Astrocyte (in vitro differentiated cells and primary cell): ENCODE data around the gene ZNF280C. TPM values are rescaled to one million over a fixed set of nuclear protein-coding genes. Genes with fewer than 3 reads are reported as not detected.

Source experiments
- DNase-seq: peaks from one replicate; pipeline ENCODE4 v3.0.0-alpha.2; 2010; ENCODE audit warnings: low read depth
- FAIRE-seq: peaks from 2 replicates; lab custom pipeline; 2011; peaks lifted over from hg19 to GRCh38; lab: Jason Lieb, UNC
- H2AFZ ChIP-seq: 2 replicates; pipeline ENCODE4 v1.6.0; 2012; ENCODE audit warnings: low read depth, low read length, inconsistent platforms
- H3K27ac ChIP-seq: 2 replicates; pipeline ENCODE4 v1.5.1; 2011; ENCODE audit warnings: low read depth, low read length, inconsistent platforms
- H3K27me3 ChIP-seq: 2 replicates; pipeline ENCODE4 v1.6.0; 2011; ENCODE audit warnings: low read length, inconsistent platforms; ENCODE audit not compliant: insufficient read depth
- H3K36me3 ChIP-seq: 2 replicates; pipeline ENCODE4 v1.5.1; 2011; ENCODE audit warnings: low read length, inconsistent platforms; ENCODE audit not compliant: insufficient read depth
- H3K4me1 ChIP-seq: 2 replicates; pipeline ENCODE4 v1.5.1; 2011; ENCODE audit warnings: low read length, inconsistent platforms; ENCODE audit not compliant: insufficient read depth
- H3K4me2 ChIP-seq: 2 replicates; pipeline ENCODE4 v1.6.0; 2012; ENCODE audit warnings: low read length, inconsistent platforms
- H3K4me3 ChIP-seq: 2 replicates; pipeline ENCODE4 v1.5.1; 2011; ENCODE audit warnings: low read depth, mild to moderate bottlenecking, low read length, inconsistent platforms; ENCODE audit not compliant: insufficient read depth
- H3K79me2 ChIP-seq: 2 replicates; pipeline ENCODE4 v1.6.0; 2012; ENCODE audit warnings: mild to moderate bottlenecking, low read length, inconsistent platforms; ENCODE audit not compliant: insufficient read depth
- H3K9ac ChIP-seq: 2 replicates; pipeline ENCODE4 v1.6.0; 2012; ENCODE audit warnings: mild to moderate bottlenecking, low read length, inconsistent platforms
- H3K9me3 ChIP-seq: 2 replicates; pipeline ENCODE4 v1.5.1; 2012; ENCODE audit warnings: low read depth, mild to moderate bottlenecking, low read length, inconsistent platforms; ENCODE audit not compliant: insufficient read depth
- H4K20me1 ChIP-seq: 2 replicates; pipeline ENCODE4 v1.6.0; 2012; ENCODE audit warnings: low read length, inconsistent platforms; ENCODE audit not compliant: insufficient read depth
- H3K27ac Mint-ChIP-seq: one replicate; pipeline ENCODE4 v1.8.0; 2021; ENCODE audit warnings: mild to moderate bottlenecking, mixed read lengths; ENCODE audit not compliant: unreplicated experiment
- H3K27me3 Mint-ChIP-seq: one replicate; pipeline ENCODE4 v1.8.0; 2021; ENCODE audit warnings: low read depth, mixed read lengths; ENCODE audit not compliant: unreplicated experiment
- H3K36me3 Mint-ChIP-seq: one replicate; pipeline ENCODE4 v1.8.0; 2021; ENCODE audit warnings: low read depth, mixed read lengths; ENCODE audit not compliant: unreplicated experiment
- H3K4me1 Mint-ChIP-seq: one replicate; pipeline ENCODE4 v1.8.0; 2021; ENCODE audit warnings: low read depth, mixed read lengths; ENCODE audit not compliant: unreplicated experiment
- H3K4me3 Mint-ChIP-seq: one replicate; pipeline ENCODE4 v1.8.0; 2021; ENCODE audit warnings: mild to moderate bottlenecking, moderate library complexity, mixed read lengths; ENCODE audit not compliant: unreplicated experiment
- H3K9me3 Mint-ChIP-seq: one replicate; pipeline ENCODE4 v1.8.0; 2021; ENCODE audit warnings: mild to moderate bottlenecking, mixed read lengths; ENCODE audit not compliant: unreplicated experiment
- EZH2 ChIP-seq: IDR thresholded peaks from 2 replicates; pipeline ENCODE4 v1.6.1; 2012; ENCODE audit warnings: mild to moderate bottlenecking, low read length, inconsistent platforms; ENCODE audit not compliant: insufficient read depth
- total RNA-seq: library from RNA; stranded (reverse); gene quantifications from 2 replicates; pipeline ENCODE4 v1.2.1, GENCODE V29; 2021
- TF ChIP-seq, protein P1 (sequence below): IDR thresholded peaks from 2 replicates; pipeline ENCODE4 v1.5.1; 2011; ENCODE audit warnings: low read depth, mild to moderate bottlenecking, inconsistent platforms, low read length, moderate library complexity; ENCODE audit not compliant: insufficient read depth

The ZNF280C gene
- total RNA-seq, 1 donor from 2014 or later: 7.8 TPM

DNA sequence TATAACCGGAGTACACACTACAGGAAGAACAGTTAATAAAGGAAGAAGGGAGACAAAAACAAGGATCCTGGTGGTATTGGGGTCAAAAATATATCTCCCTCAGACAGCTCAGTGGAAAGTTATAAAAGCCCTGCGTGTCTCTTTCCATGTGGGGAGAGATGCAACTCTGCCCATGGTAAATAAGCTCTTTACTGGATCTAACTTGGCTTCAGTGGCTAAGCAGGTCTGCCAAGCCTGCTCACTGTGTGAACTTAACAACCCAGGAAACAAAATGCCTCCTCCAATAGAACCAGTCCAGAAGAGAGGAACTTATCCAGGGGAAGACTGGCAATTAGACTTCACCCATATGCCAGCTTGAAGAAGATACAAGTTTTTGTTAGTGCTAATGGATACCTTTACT lies 17.0 kb upstream of the ZNF280C start:
- Histone ChIP-seq H3K27ac (no peak overlapping the region), H3K4me2 (no peak overlapping the region), H3K9me3 (no peaks in the 10 kb centered on the region), H2AFZ (no peak overlapping the region), H4K20me1 (no peaks in the 10 kb centered on the region), H3K4me3 (no peak overlapping the region), H3K36me3 (no peaks in the 10 kb centered on the region), H3K27me3 (no peaks in the 10 kb centered on the region), H3K4me1 (no peaks in the 10 kb centered on the region), H3K79me2 (no peaks in the 10 kb centered on the region), H3K9ac (no peak overlapping the region)
- H3K4me1 Mint-ChIP-seq: no peaks in the 10 kb centered on the region
- H3K4me3 Mint-ChIP-seq: no peak overlapping the region
- no peaks in the 10 kb centered on the region for H3K9me3 Mint-ChIP-seq
- TF ChIP-seq EZH2: no peak
- TF ChIP-seq, protein P1, sequence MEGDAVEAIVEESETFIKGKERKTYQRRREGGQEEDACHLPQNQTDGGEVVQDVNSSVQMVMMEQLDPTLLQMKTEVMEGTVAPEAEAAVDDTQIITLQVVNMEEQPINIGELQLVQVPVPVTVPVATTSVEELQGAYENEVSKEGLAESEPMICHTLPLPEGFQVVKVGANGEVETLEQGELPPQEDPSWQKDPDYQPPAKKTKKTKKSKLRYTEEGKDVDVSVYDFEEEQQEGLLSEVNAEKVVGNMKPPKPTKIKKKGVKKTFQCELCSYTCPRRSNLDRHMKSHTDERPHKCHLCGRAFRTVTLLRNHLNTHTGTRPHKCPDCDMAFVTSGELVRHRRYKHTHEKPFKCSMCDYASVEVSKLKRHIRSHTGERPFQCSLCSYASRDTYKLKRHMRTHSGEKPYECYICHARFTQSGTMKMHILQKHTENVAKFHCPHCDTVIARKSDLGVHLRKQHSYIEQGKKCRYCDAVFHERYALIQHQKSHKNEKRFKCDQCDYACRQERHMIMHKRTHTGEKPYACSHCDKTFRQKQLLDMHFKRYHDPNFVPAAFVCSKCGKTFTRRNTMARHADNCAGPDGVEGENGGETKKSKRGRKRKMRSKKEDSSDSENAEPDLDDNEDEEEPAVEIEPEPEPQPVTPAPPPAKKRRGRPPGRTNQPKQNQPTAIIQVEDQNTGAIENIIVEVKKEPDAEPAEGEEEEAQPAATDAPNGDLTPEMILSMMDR: no peak
- FAIRE-seq (no peak), DNase-seq (no peak)
- no peak overlapping the region for H3K27ac Mint-ChIP-seq
- no peaks in the 10 kb centered on the region for H3K27me3 Mint-ChIP-seq
- no peaks in the 10 kb centered on the region for H3K36me3 Mint-ChIP-seq

DNA sequence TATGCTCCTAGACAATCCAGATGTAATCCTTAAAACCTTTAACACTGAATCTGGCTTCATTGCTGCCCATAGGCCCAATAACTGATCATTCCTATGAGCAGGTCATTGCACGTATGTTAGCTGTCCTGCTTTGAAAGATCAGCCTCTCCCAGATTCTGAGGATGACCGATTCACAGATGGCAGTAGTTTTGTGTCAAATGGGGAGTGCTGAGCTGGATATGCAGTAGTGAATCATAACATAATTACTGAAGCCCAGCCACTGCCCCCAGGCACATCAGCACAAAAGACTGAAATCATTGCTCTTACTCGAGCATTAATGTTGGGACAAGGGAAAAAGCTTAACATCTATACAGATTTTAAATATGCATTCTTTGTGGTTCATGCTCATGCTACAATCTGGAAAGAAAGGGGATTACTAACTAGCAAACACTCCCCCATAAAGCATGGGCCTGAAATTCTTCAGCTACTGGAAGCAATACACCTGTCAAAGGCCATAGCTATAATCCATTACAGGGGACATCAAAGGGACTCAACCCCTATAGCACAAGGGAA lies 16.4 kb upstream of the ZNF280C start:
- Mint-ChIP-seq H3K27me3 (no peaks in the 10 kb centered on the region), H3K4me3 (no peak overlapping the region), H3K4me1 (no peaks in the 10 kb centered on the region), H3K9me3 (no peaks in the 10 kb centered on the region), H3K36me3 (no peaks in the 10 kb centered on the region), H3K27ac (no peak overlapping the region)
- Histone ChIP-seq H3K9me3 (no peaks in the 10 kb centered on the region), H3K9ac (no peak overlapping the region), H3K4me2 (no peak overlapping the region), H3K27me3 (no peaks in the 10 kb centered on the region), H3K36me3 (no peaks in the 10 kb centered on the region), H3K27ac (no peak overlapping the region), H4K20me1 (no peaks in the 10 kb centered on the region), H2AFZ (no peak overlapping the region), H3K79me2 (no peaks in the 10 kb centered on the region), H3K4me3 (no peak overlapping the region), H3K4me1 (no peaks in the 10 kb centered on the region)
- FAIRE-seq (peak; percentile 17), DNase-seq (no peak)
- no peak for TF ChIP-seq EZH2
- TF ChIP-seq, protein P1: no peak

DNA sequence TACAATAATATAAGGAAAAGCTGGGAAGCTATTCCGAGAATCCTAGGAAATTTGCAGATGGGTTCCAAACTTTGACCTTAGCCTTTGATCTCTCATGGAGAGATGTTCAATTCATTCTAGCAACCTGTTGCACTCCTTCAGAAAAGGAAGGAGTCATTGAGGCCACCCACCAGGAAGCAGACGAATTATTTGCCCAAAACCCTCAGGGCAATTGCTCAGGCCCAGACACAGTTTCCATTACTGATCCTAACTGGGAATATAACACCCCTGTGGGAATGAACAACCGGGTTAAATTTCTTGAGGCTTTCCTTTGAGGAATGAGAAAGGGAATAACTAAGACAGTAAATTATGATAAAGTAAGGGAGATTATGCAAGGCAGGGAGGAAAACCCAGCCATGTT lies 13.5 kb upstream of the ZNF280C start:
- no peak overlapping the region for H3K27ac ChIP-seq
- no peak overlapping the region for H3K4me2 ChIP-seq
- H3K79me2 ChIP-seq: no peaks in the 10 kb centered on the region
- H3K4me1 Mint-ChIP-seq: no peaks in the 10 kb centered on the region
- peaks cover 2% of the 10 kb centered on the region for H3K27me3 Mint-ChIP-seq
- DNase-seq: no peak
- H3K9me3 Mint-ChIP-seq: no peaks in the 10 kb centered on the region
- TF ChIP-seq, protein P1: no peak
- TF ChIP-seq EZH2: no peak
- no peak overlapping the region for H3K9ac ChIP-seq
- H3K36me3 ChIP-seq: no peaks in the 10 kb centered on the region
- H3K27ac Mint-ChIP-seq: no peak overlapping the region
- no peak overlapping the region for H2AFZ ChIP-seq
- H3K27me3 ChIP-seq: no peaks in the 10 kb centered on the region
- no peak overlapping the region for H3K4me3 Mint-ChIP-seq
- FAIRE-seq: no peak
- no peaks in the 10 kb centered on the region for H3K4me1 ChIP-seq
- no peaks in the 10 kb centered on the region for H3K36me3 Mint-ChIP-seq
- H4K20me1 ChIP-seq: no peaks in the 10 kb centered on the region
- H3K4me3 ChIP-seq: no peak overlapping the region
- no peaks in the 10 kb centered on the region for H3K9me3 ChIP-seq
